ENCODE results near the gene NHLRC1.

- no peak for TF ChIP-seq TAF1 (IDR thresholded peaks at IDR 0.05; ENCODE audit: control insufficient read depth, extremely low read depth, insufficient read depth, low read length, severe bottlenecking)
- TF ChIP-seq REST (IDR thresholded peaks at IDR 0.05; ENCODE audit: borderline replicate concordance): no peak
- TF ChIP-seq REST (CRISPR knock-in tag; IDR thresholded peaks at IDR 0.05; ENCODE audit: low read depth): no peak
- no peak for TF ChIP-seq RAD21 (CRISPR knock-in tag; conservative IDR thresholded peaks at IDR 0.05 in 1 of 2, IDR thresholded peaks at IDR 0.05 in 1 of 2)
- no peak for TF ChIP-seq NR3C1 (CRISPR knock-in tag; IDR thresholded peaks at IDR 0.05)
- TF ChIP-seq, protein P1, sequence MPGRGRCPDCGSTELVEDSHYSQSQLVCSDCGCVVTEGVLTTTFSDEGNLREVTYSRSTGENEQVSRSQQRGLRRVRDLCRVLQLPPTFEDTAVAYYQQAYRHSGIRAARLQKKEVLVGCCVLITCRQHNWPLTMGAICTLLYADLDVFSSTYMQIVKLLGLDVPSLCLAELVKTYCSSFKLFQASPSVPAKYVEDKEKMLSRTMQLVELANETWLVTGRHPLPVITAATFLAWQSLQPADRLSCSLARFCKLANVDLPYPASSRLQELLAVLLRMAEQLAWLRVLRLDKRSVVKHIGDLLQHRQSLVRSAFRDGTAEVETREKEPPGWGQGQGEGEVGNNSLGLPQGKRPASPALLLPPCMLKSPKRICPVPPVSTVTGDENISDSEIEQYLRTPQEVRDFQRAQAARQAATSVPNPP (IDR thresholded peaks at IDR 0.05; ENCODE audit: borderline replicate concordance, insufficient read depth, insufficient read length): no peak
- TF ChIP-seq NRF1 (conservative IDR thresholded peaks at IDR 0.05 in 1 of 2, IDR thresholded peaks at IDR 0.05 in 1 of 2): no peak
- TF ChIP-seq ATF2 (CRISPR knock-in tag; IDR thresholded peaks at IDR 0.05): no peak
- TF ChIP-seq, protein P2, sequence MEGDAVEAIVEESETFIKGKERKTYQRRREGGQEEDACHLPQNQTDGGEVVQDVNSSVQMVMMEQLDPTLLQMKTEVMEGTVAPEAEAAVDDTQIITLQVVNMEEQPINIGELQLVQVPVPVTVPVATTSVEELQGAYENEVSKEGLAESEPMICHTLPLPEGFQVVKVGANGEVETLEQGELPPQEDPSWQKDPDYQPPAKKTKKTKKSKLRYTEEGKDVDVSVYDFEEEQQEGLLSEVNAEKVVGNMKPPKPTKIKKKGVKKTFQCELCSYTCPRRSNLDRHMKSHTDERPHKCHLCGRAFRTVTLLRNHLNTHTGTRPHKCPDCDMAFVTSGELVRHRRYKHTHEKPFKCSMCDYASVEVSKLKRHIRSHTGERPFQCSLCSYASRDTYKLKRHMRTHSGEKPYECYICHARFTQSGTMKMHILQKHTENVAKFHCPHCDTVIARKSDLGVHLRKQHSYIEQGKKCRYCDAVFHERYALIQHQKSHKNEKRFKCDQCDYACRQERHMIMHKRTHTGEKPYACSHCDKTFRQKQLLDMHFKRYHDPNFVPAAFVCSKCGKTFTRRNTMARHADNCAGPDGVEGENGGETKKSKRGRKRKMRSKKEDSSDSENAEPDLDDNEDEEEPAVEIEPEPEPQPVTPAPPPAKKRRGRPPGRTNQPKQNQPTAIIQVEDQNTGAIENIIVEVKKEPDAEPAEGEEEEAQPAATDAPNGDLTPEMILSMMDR (IDR thresholded peaks at IDR 0.05 in 2 of 3, conservative IDR thresholded peaks at IDR 0.05 in 1 of 3; ENCODE audit: insufficient read depth in 2 of 3, low read depth in 1 of 3, low read length in 3 of 3): no peak
These were observed 26.1 kb downstream of the NHLRC1 start for GRCh38 chr6:18096423-18096822.

Data from K562 (cell line).